Measurements from ENCODE around the gene PIGP. TPM values are rescaled to one million over a fixed set of nuclear protein-coding genes. Genes with fewer than 3 reads are reported as not detected.

Gene PIGP
- total and polyA plus RNA-seq, 2 of the 13 experiments (the other 11 are each of a cell fraction or from before 2014, with no cell fraction given), result 14.8 to 33.4 TPM

DNA sequence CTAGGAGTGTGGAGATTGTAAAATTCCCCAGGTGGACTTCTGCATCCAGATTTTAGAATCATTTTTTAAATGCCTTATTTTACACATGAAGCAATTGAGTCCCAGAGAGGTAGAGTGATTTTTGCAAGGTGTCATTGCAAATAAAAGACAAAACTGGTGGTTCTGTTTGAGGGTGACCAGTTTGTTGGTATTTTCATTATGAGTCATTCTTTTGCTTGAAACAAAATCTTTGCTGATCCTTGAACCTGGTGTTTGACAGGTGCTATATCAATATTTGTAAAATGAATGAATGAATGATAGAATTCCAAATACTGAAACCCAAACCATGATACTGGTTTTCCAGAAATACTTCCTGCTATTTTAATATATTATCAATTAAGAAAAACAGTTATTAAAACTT, 44.3 kb upstream of the PIGP start (continued):
- TF ChIP-seq ATF7 (IDR thresholded peaks at IDR 0.05) (no peak), ATF7 (CRISPR knock-in tag; IDR thresholded peaks at IDR 0.05) (no peak), SUZ12 (IDR thresholded peaks at IDR 0.05; ENCODE audit: low read depth, low read length) (no peak), ZNF510 (CRISPR knock-in tag; IDR thresholded peaks at IDR 0.05; ENCODE audit: low read depth) (no peak), NFE2 (CRISPR knock-in tag; IDR thresholded peaks at IDR 0.05) (no peak), CBX2 (IDR thresholded peaks at IDR 0.05; ENCODE audit: low read depth, low read length) (no peak), CBX2 (CRISPR knock-in tag; IDR thresholded peaks at IDR 0.05; ENCODE audit: low read depth) (no peak), ZNF207 (IDR thresholded peaks at IDR 0.05; ENCODE audit: borderline replicate concordance) (no peak), EZH2 (conservative IDR thresholded peaks at IDR 0.05; ENCODE audit: low read depth, low read length) (no peak), NFYB (CRISPR knock-in tag; IDR thresholded peaks at IDR 0.05) (no peak), REPIN1 (CRISPR knock-in tag; IDR thresholded peaks at IDR 0.05; ENCODE audit: borderline replicate concordance, low read depth) (no peak), SOX13 (IDR thresholded peaks at IDR 0.05) (no peak), SOX13 (CRISPR knock-in tag; conservative IDR thresholded peaks at IDR 0.05 in 1 of 2, IDR thresholded peaks at IDR 0.05 in 1 of 2) (peak in 1 of 2 experiments; percentile 79; a peak in 2 of 4 replicates), NONO (IDR thresholded peaks at IDR 0.05) (no peak), NONO (CRISPR knock-in tag; conservative IDR thresholded peaks at IDR 0.05) (no peak), TGIF2 (CRISPR knock-in tag; IDR thresholded peaks at IDR 0.05) (0 out of 2 replicates have a peak, but pooled peaks have one; percentile 28), RNF219 (CRISPR knock-in tag; IDR thresholded peaks at IDR 0.05) (no peak), ZSCAN20 (CRISPR knock-in tag; IDR thresholded peaks at IDR 0.05; ENCODE audit: borderline replicate concordance) (no peak), SALL2 (CRISPR knock-in tag; IDR thresholded peaks at IDR 0.05) (no peak), ZNF773 (CRISPR knock-in tag; IDR thresholded peaks at IDR 0.05; ENCODE audit: borderline replicate concordance) (no peak), ZFP82 (CRISPR knock-in tag; IDR thresholded peaks at IDR 0.05; ENCODE audit: borderline replicate concordance) (no peak), SYNCRIP (IDR thresholded peaks at IDR 0.05; ENCODE audit: insufficient read depth, low read depth, low read length) (no peak), SRSF9 (IDR thresholded peaks at IDR 0.05; ENCODE audit: borderline replicate concordance, insufficient read depth, low read depth, low read length, poor library complexity, severe bottlenecking) (no peak)
- TF ChIP-seq, protein P1, sequence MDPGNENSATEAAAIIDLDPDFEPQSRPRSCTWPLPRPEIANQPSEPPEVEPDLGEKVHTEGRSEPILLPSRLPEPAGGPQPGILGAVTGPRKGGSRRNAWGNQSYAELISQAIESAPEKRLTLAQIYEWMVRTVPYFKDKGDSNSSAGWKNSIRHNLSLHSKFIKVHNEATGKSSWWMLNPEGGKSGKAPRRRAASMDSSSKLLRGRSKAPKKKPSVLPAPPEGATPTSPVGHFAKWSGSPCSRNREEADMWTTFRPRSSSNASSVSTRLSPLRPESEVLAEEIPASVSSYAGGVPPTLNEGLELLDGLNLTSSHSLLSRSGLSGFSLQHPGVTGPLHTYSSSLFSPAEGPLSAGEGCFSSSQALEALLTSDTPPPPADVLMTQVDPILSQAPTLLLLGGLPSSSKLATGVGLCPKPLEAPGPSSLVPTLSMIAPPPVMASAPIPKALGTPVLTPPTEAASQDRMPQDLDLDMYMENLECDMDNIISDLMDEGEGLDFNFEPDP (CRISPR knock-in tag; conservative IDR thresholded peaks at IDR 0.05), result no peak
- TF ChIP-seq, protein P2, sequence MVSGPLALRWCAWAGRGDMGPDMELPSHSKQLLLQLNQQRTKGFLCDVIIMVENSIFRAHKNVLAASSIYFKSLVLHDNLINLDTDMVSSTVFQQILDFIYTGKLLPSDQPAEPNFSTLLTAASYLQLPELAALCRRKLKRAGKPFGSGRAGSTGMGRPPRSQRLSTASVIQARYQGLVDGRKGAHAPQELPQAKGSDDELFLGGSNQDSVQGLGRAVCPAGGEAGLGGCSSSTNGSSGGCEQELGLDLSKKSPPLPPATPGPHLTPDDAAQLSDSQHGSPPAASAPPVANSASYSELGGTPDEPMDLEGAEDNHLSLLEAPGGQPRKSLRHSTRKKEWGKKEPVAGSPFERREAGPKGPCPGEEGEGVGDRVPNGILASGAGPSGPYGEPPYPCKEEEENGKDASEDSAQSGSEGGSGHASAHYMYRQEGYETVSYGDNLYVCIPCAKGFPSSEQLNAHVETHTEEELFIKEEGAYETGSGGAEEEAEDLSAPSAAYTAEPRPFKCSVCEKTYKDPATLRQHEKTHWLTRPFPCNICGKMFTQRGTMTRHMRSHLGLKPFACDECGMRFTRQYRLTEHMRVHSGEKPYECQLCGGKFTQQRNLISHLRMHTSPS (CRISPR knock-in tag; IDR thresholded peaks at IDR 0.05; ENCODE audit: low read depth), result no peak
- TF ChIP-seq, protein P3, sequence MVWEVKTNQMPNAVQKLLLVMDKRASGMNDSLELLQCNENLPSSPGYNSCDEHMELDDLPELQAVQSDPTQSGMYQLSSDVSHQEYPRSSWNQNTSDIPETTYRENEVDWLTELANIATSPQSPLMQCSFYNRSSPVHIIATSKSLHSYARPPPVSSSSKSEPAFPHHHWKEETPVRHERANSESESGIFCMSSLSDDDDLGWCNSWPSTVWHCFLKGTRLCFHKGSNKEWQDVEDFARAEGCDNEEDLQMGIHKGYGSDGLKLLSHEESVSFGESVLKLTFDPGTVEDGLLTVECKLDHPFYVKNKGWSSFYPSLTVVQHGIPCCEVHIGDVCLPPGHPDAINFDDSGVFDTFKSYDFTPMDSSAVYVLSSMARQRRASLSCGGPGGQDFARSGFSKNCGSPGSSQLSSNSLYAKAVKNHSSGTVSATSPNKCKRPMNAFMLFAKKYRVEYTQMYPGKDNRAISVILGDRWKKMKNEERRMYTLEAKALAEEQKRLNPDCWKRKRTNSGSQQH (CRISPR knock-in tag; IDR thresholded peaks at IDR 0.05; ENCODE audit: low read depth), result no peak
